ENCODE results near the gene PHTF2. TPM values are rescaled to one million over a fixed set of nuclear protein-coding genes. Genes with fewer than 3 reads are reported as not detected.

Gene PHTF2
- polyA plus RNA-seq, 1 experiment = 60.1 TPM

- CTCF ChIA-PET = interaction anchor here (1.2 kb wide), 1 partner anchor 17 kb away, joined by 3 read pairs; no protein-coding TSS in a partner anchor
- no peak for TF ChIP-seq CTCF (IDR thresholded peaks at IDR 0.05; ENCODE audit: low read depth, low read length)
- DNase-seq (ENCODE audit: low read depth, low spot score) = no peak
- H3K27ac ChIP-seq (ENCODE audit: low read depth, low read length) = no peak overlapping the region
- no peaks in the 10 kb centered on the region for H3K9me3 ChIP-seq (ENCODE audit: control insufficient read depth, insufficient read depth, low read length)
- no peaks in the 10 kb centered on the region for H3K27me3 ChIP-seq (ENCODE audit: control insufficient read depth, insufficient read depth, low read length)
- H3K4me3 ChIP-seq (ENCODE audit: low read depth, low read length) = no peak overlapping the region
- POLR2A ChIA-PET = no interaction called here
Measured at GRCh38 chr7:77837275-77837674, 38.7 kb downstream of the PHTF2 start.

- DNase-seq (ENCODE audit: low read depth, low spot score) = no peak
- Histone ChIP-seq H3K27ac (ENCODE audit: low read depth, low read length) (no peak overlapping the region), H3K9me3 (ENCODE audit: control insufficient read depth, insufficient read depth, low read length) (no peaks in the 10 kb centered on the region), H3K27me3 (ENCODE audit: control insufficient read depth, insufficient read depth, low read length) (no peaks in the 10 kb centered on the region), H3K4me3 (ENCODE audit: low read depth, low read length) (no peak overlapping the region)
- TF ChIP-seq CTCF (IDR thresholded peaks at IDR 0.05; ENCODE audit: low read depth, low read length) = no peak
- ChIA-PET CTCF (interaction anchor here (1.2 kb wide), 1 partner anchor 17 kb away, joined by 3 read pairs; no protein-coding TSS in a partner anchor), POLR2A (no interaction called here)
Measured at GRCh38 chr7:77837966-77838365, 39.4 kb downstream of the PHTF2 start.

GRCh38 chr7:77838929-77839491 is 40.4 kb downstream of the PHTF2 start:
- POLR2A ChIA-PET = no interaction called here
- DNase-seq (ENCODE audit: low read depth, low spot score) = no peak
- Histone ChIP-seq H3K27me3 (ENCODE audit: control insufficient read depth, insufficient read depth, low read length) (no peaks in the 10 kb centered on the region), H3K4me3 (ENCODE audit: low read depth, low read length) (no peak overlapping the region), H3K27ac (ENCODE audit: low read depth, low read length) (no peak overlapping the region), H3K9me3 (ENCODE audit: control insufficient read depth, insufficient read depth, low read length) (no peaks in the 10 kb centered on the region)
- CTCF ChIA-PET = no interaction called here
- TF ChIP-seq CTCF (IDR thresholded peaks at IDR 0.05; ENCODE audit: low read depth, low read length) = no peak

GRCh38 chr7:77839919-77840318 is 41.3 kb downstream of the PHTF2 start:
- Histone ChIP-seq H3K27ac (ENCODE audit: low read depth, low read length) (no peak overlapping the region), H3K9me3 (ENCODE audit: control insufficient read depth, insufficient read depth, low read length) (no peaks in the 10 kb centered on the region), H3K27me3 (ENCODE audit: control insufficient read depth, insufficient read depth, low read length) (no peaks in the 10 kb centered on the region), H3K4me3 (ENCODE audit: low read depth, low read length) (no peak overlapping the region)
- no peak for TF ChIP-seq CTCF (IDR thresholded peaks at IDR 0.05; ENCODE audit: low read depth, low read length)
- CTCF ChIA-PET = interaction anchor here (0.7 to 1.1 kb wide), 2 partner anchors 19 to 188 kb away, joined by 3 to 4 read pairs; no protein-coding TSS in a partner anchor
- no peak for DNase-seq (ENCODE audit: low read depth, low spot score)
- POLR2A ChIA-PET = no interaction called here

GRCh38 chr7:77843194-77843593 is 44.6 kb downstream of the PHTF2 start:
- CTCF ChIA-PET = interaction anchor here (0.6 kb wide), 1 partner anchor 152 kb away, joined by 5 read pairs; no protein-coding TSS in a partner anchor

More at GRCh38 chr7:77843194-77843593, 44.6 kb downstream of the PHTF2 start:
- Histone ChIP-seq H3K9me3 (ENCODE audit: control insufficient read depth, insufficient read depth, low read length) (no peaks in the 10 kb centered on the region), H3K27ac (ENCODE audit: low read depth, low read length) (no peak overlapping the region), H3K4me3 (ENCODE audit: low read depth, low read length) (no peak overlapping the region), H3K27me3 (ENCODE audit: control insufficient read depth, insufficient read depth, low read length) (no peaks in the 10 kb centered on the region)
- no peak for TF ChIP-seq CTCF (IDR thresholded peaks at IDR 0.05; ENCODE audit: low read depth, low read length)
- DNase-seq (ENCODE audit: low read depth, low spot score) = no peak
- POLR2A ChIA-PET = no interaction called here
